Loucy (cell line): Measurements from ENCODE around the gene OR6Y1.

Experiments
- H2AFZ ChIP-seq: fragments of 200-600 bp; sonication (generic); 2 replicates; pipeline ENCODE4 v1.6.0; 2016; ENCODE audit warnings: antibody characterized with exemption, mild to moderate bottlenecking, low read length, moderate library complexity
- H3F3A ChIP-seq: fragments of 200-600 bp; 2 replicates; pipeline ENCODE4 v1.6.0; 2016; ENCODE audit warnings: antibody characterized with exemption, low read depth, mild to moderate bottlenecking
- H3K27me3 ChIP-seq: fragments of 200-600 bp; sonication (generic); 2 replicates; pipeline ENCODE4 v1.6.1; 2014; ENCODE audit warnings: low read length, mild to moderate bottlenecking; ENCODE audit not compliant: insufficient read depth, poor library complexity, severe bottlenecking
- H3K36me3 ChIP-seq: fragments of 200-600 bp; sonication (generic); 2 replicates; pipeline ENCODE4 v1.6.1; 2016; ENCODE audit warnings: low read length; ENCODE audit not compliant: insufficient read depth
- H3K4me1 ChIP-seq: fragments of 200-600 bp; sonication (generic); 2 replicates; pipeline ENCODE4 v1.5.1; 2014; ENCODE audit warnings: low read length, mild to moderate bottlenecking; ENCODE audit not compliant: insufficient read depth, poor library complexity, severe bottlenecking
- H3K4me2 ChIP-seq: fragments of 200-600 bp; sonication (generic); 2 replicates; pipeline ENCODE4 v1.6.0; 2014; ENCODE audit warnings: antibody characterized with exemption, low read length, low read depth, mild to moderate bottlenecking; ENCODE audit not compliant: poor library complexity, severe bottlenecking
- H3K4me3 ChIP-seq: fragments of 200-600 bp; sonication (generic); 2 replicates; pipeline ENCODE4 v1.5.1; 2014; ENCODE audit warnings: low read length, mild to moderate bottlenecking, mixed read lengths; ENCODE audit not compliant: poor library complexity, severe bottlenecking
- H3K79me2 ChIP-seq: fragments of 200-600 bp; sonication (generic); 2 replicates; pipeline ENCODE4 v1.6.1; 2014; ENCODE audit warnings: low read length; ENCODE audit not compliant: insufficient read depth
- H3K9ac ChIP-seq: fragments of 200-600 bp; sonication (generic); 2 replicates; pipeline ENCODE4 v1.6.0; 2014; ENCODE audit warnings: mild to moderate bottlenecking, low read depth, low read length, moderate library complexity; ENCODE audit not compliant: poor library complexity, severe bottlenecking
- H3K9me2 ChIP-seq: fragments of 200-600 bp; sonication (generic); replicated peaks from 2 replicates; pipeline ENCODE4 v1.6.1; 2016; ENCODE audit warnings: low read depth, low read length, mixed read lengths
- H3K9me3 ChIP-seq: fragments of 200-600 bp; sonication (generic); 2 replicates; pipeline ENCODE4 v1.6.1; 2014; ENCODE audit warnings: mild to moderate bottlenecking, antibody characterized with exemption, low read length, low read depth; ENCODE audit not compliant: insufficient read depth
- H4K20me1 ChIP-seq: fragments of 200-600 bp; sonication (generic); 2 replicates; pipeline ENCODE4 v1.6.0; 2014; ENCODE audit warnings: antibody characterized with exemption, low read length, mild to moderate bottlenecking; ENCODE audit not compliant: insufficient read depth, poor library complexity, severe bottlenecking
- CTCF ChIP-seq: fragments of 200-600 bp; sonication (generic); conservative IDR thresholded peaks from 2 replicates; pipeline ENCODE4 v1.5.1; 2014; ENCODE audit warnings: mild to moderate bottlenecking, antibody characterized with exemption, low read length
- EZH2phosphoT487 ChIP-seq: fragments of 200-600 bp; IDR thresholded peaks from 2 replicates; pipeline ENCODE4 v1.6.1; 2018; ENCODE audit warnings: antibody characterized with exemption, mild to moderate bottlenecking, moderate library complexity, borderline replicate concordance

The OR6Y1 gene

GRCh38 chr1:158520021-158520420 is 34.2 kb downstream of the OR6Y1 start:
- H2AFZ ChIP-seq: no peak overlapping the region
- H3K79me2 ChIP-seq: no peaks in the 10 kb centered on the region
- TF ChIP-seq EZH2phosphoT487 (no peak), CTCF (no peak)
- H3F3A ChIP-seq: no peaks in the 10 kb centered on the region
- no peaks in the 10 kb centered on the region for H3K9me3 ChIP-seq
- H3K36me3 ChIP-seq: no peaks in the 10 kb centered on the region
- H3K9me2 ChIP-seq: no peaks in the 10 kb centered on the region
- H4K20me1 ChIP-seq: no peaks in the 10 kb centered on the region
- no peaks in the 10 kb centered on the region for H3K4me1 ChIP-seq
- H3K4me2 ChIP-seq: no peak overlapping the region
- H3K27me3 ChIP-seq: no peaks in the 10 kb centered on the region
- H3K9ac ChIP-seq: no peak overlapping the region
- H3K4me3 ChIP-seq: no peak overlapping the region

DNA sequence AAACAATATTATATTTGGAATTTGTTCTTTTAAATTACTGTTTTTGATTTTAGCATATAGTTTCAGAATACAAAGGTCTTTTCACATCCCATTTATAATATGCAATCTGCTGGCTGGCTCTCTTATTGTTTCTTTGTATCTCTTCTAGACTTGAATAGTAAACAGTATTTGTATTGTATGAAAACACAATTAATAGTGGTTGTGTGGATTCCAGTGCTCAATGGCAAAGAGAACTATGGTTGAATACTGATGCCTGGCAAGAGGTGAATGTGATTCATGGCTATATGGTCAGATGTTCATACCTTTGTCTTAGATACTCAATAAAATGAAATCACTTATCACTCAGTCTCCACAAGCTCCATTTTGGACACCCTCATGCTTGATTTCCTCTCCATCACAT is 37.2 kb downstream of the OR6Y1 start:
- no peaks in the 10 kb centered on the region for H3K27me3 ChIP-seq
- H3K79me2 ChIP-seq: no peaks in the 10 kb centered on the region
- H3K4me2 ChIP-seq: no peak overlapping the region
- no peaks in the 10 kb centered on the region for H4K20me1 ChIP-seq
- H3K36me3 ChIP-seq: no peaks in the 10 kb centered on the region
- no peak overlapping the region for H2AFZ ChIP-seq
- no peaks in the 10 kb centered on the region for H3F3A ChIP-seq
- H3K9ac ChIP-seq: no peak overlapping the region
- TF ChIP-seq EZH2phosphoT487 (no peak), CTCF (no peak)
- H3K9me3 ChIP-seq: no peaks in the 10 kb centered on the region
- no peak overlapping the region for H3K4me3 ChIP-seq
- H3K9me2 ChIP-seq: no peaks in the 10 kb centered on the region
- H3K4me1 ChIP-seq: no peaks in the 10 kb centered on the region

DNA sequence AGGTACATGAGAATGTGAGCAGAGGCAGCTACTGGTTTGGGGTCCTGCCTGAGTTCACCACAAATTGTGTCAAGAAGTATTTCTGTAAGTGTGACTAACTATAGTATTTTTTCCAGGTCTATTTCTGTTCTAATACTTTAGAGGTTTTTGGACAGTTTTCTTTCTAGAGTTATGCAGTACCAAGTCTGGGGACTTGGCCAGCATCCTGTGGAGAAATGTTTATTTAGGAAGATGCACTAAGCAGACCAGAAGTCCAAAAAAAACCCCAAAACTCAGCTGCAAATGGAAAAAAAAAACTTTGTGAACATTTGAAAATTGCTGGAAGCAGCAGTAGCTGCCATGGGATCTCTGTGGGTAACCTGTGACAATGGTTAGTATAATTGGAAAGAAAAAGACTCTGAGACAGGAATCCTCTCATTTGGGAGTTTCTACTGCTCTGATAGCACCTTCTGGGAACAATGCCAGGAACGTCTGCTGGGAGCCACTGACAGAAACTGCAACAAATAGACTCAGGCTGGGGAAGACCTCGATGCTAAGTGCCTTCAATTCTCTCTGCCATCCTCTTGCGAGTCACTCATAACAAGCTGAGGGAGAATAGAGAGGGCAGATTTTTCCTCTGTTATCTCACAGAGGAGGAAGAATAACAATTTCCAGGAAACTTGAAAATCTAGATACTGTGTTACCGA is 44.6 kb downstream of the OR6Y1 start:
- no peaks in the 10 kb centered on the region for H3K36me3 ChIP-seq
- no peak overlapping the region for H3K4me2 ChIP-seq
- H4K20me1 ChIP-seq: no peaks in the 10 kb centered on the region
- H3K4me1 ChIP-seq: no peaks in the 10 kb centered on the region
- no peak for TF ChIP-seq EZH2phosphoT487
- no peak for TF ChIP-seq CTCF
- H3K79me2 ChIP-seq: no peaks in the 10 kb centered on the region
- no peak overlapping the region for H3K9ac ChIP-seq
- H3F3A ChIP-seq: no peaks in the 10 kb centered on the region
- no peak overlapping the region for H3K4me3 ChIP-seq
- no peaks in the 10 kb centered on the region for H3K27me3 ChIP-seq
- H3K9me3 ChIP-seq: no peaks in the 10 kb centered on the region
- no peak overlapping the region for H2AFZ ChIP-seq
- H3K9me2 ChIP-seq: no peaks in the 10 kb centered on the region
